D721Med (cell line): Measurements from ENCODE around the gene TCP11L1.

Source experiments
- DNase-seq: peaks from one replicate; pipeline ENCODE4 v3.0.0; 2011; ENCODE audit warnings: low spot score; ENCODE audit not compliant: insufficient read length
- FAIRE-seq: peaks from 2 replicates; lab custom pipeline; 2011; peaks lifted over from hg19 to GRCh38; lab: Jason Lieb, UNC
- TF ChIP-seq, protein P1 (sequence below): IDR thresholded peaks from 2 replicates; pipeline ENCODE4 v1.5.1; 2012; ENCODE audit warnings: mild to moderate bottlenecking, control low read depth; ENCODE audit not compliant: insufficient read depth; ENCODE audit errors: missing control alignments

Gene TCP11L1

DNA sequence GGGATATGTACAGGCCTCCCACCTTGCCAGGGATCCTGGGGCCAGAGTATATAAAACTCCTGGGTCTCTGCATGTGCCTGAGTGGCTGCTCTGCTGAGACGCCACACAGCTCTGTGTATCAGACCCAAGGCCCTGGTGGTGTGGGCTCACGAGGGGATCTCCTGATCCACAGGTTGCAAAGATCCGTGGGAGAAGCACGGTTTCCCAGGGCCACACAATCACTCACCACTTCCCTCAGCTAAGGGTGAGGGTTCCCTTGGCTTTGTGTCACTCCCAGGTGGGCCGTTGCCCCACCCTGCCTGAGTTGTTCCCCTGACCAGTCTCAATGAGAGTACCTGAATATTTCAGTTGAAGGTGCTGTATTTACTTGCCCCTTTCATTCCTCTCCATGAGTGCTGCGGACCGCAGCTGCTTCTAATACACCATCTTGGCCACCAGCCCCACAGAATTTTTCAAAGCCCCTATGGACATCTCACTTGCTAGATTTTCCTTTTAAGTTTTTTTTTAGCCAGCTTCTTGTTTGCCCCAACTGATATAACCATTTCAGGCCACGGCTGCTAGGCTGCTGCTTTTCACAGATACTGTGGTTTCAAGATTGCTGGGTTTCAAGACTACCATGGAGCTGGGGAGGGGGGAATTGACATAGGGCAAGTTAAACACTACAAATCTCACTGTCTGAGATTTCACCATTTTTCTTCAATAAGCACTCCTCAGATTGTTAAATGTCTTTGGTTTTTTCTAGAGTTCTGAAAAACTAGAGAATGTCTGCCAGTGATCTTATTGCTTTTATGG lies 37.4 kb upstream of the TCP11L1 start:
- no peak for FAIRE-seq
- no peak for DNase-seq
- TF ChIP-seq, protein P1, sequence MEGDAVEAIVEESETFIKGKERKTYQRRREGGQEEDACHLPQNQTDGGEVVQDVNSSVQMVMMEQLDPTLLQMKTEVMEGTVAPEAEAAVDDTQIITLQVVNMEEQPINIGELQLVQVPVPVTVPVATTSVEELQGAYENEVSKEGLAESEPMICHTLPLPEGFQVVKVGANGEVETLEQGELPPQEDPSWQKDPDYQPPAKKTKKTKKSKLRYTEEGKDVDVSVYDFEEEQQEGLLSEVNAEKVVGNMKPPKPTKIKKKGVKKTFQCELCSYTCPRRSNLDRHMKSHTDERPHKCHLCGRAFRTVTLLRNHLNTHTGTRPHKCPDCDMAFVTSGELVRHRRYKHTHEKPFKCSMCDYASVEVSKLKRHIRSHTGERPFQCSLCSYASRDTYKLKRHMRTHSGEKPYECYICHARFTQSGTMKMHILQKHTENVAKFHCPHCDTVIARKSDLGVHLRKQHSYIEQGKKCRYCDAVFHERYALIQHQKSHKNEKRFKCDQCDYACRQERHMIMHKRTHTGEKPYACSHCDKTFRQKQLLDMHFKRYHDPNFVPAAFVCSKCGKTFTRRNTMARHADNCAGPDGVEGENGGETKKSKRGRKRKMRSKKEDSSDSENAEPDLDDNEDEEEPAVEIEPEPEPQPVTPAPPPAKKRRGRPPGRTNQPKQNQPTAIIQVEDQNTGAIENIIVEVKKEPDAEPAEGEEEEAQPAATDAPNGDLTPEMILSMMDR, result no peak

DNA sequence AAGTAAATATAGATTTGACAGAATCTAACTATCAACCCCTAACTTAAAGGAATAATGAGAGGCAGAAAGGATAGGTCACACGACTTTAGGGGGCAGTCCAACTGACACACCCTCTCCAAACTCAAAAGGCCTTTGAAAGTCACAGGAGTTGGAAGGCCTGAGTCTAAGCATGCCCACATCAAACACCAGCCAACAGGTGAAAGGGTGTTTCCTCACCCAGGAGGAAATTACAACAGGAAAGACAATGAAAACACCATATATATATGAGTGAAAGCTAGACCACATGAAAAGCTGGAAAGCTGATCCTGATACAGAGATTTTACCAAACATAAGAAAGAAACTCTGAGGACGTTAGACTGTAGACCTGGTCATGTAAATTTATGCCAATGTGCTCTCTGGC lies 34.2 kb upstream of the TCP11L1 start:
- FAIRE-seq (no peak), DNase-seq (no peak)

DNA sequence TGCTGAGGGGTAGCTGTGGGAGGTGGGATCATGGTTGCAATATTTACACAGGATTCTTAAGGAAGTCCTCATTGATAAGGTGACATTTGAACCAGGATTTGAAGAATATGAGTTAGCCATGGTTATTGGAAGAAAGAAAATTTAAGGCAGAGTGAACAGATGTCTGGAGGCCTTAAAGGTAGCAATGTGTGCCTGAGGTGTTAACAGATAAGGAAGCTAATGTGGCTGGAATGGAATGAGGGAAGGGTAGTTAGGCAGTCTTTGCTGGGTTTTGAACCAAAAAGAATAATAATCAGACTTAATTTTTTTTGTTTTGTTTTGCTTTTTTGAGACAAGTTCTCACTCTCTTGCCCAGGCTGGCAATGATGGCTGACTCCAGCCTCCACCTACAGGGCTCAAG lies 33.4 kb upstream of the TCP11L1 start:
- no peak for FAIRE-seq

More for the DNA sequence above, 34.2 kb upstream of the TCP11L1 start:
- TF ChIP-seq, protein P1, result no peak

DNA sequence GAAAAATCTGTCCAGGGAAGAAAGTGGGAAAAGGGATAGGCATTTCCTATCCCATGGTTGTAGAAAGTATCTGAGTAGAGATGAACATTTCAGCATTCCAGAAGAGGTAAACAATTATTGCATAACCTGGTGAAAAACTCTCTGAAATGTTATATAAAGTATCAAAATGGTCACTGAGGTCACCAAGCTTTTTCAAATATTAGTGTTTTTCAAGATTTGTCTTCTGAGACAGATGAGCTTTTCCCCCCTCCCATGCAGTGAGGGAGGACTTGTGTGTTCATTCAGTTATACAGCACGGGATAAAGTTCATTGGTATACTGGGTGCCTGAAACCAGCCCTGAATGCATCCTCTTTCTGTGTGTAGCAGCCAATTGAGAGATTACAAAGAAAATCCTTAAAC lies 25.6 kb upstream of the TCP11L1 start:
- DNase-seq (no peak), FAIRE-seq (no peak)
- TF ChIP-seq, protein P1, result no peak

More for the DNA sequence above, 33.4 kb upstream of the TCP11L1 start:
- TF ChIP-seq, protein P1, result no peak
- no peak for DNase-seq

DNA sequence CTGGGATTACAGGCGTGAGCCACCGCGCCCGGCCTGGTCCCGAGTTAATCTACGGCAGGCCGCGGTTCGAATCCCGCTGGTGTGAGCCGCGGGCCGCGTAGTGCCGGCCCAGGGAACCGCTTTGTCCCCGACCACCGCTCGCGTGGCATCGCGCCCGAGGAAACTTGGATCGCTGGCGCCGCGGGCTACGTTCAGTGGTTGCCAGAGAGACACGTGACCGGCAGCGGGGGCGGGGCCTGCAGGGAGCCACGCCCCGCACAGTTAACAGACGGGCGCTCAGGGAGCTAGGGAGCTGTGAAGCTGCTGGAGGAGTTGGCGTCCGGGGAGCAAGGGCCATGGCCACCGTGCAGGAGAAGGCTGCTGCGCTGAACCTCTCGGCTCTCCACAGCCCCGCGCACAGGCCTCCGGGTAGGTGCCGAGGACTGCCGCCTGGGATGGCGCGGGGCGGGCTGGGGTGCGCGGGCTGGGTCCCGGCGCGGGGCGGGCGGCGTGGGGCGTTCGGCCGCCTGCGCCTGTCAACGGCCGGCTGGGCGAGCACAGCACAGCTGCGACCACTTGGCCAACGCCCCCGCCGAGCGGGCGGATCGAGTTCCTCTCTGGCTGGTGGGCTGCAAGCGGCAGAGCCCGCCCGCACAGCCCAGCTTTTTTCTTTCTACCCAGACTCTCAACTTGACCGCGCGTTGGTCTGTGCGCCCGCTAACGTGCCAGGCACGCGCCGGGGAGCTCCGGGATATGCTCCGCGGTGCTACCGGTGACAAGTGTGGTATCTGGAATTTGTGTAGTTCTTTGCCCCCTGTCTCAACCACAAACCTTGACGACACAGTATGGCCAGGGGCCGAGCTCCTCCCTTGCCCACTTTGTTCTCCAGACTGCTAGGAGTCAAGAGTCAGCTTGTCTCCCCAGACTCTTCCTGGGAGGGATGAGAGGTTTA lies 23.5 kb upstream of the TCP11L1 start, which contains the start of gene DEPDC7:
DEPDC7 (plus strand) TSS at position 258 of the 931 bp plus-strand sequence; CDS start at position 336, 78 bp downstream.
- FAIRE-seq (no peak), DNase-seq (peak; percentile 92)
- TF ChIP-seq, protein P1, result no peak

DNA sequence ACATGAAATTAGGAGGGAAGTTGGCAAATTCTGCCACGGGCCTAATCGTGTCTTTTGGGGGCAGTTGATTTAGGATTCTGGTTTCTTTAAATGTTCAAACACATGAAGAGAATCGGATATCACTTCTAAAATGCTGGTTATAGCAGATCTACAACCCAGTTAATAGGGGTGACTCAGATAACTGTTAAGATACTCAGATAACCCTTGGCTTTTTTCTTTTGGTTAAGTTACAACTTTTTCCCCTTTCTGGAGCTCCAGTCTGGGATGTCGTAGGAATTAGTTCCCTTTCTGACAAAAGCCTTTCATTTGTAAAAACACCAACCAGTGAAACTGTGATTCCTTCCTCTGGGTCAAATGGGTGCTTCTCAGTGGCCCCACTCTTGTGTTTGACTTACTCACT lies 22.7 kb upstream of the TCP11L1 start:
- DNase-seq, result no peak
- FAIRE-seq, result no peak

More for the DNA sequence above, 22.7 kb upstream of the TCP11L1 start:
- TF ChIP-seq, protein P1, result no peak
